ENCODE data around the gene NDUFS2.

The NDUFS2 gene

GRCh38 chr1:161172776-161173376 lies 29.3 kb upstream of the NDUFS2 start:
- DNase-seq = no peak

- DNase-seq = no peak
These were observed 28.5 kb upstream of the NDUFS2 start for GRCh38 chr1:161173711-161174110.

GRCh38 chr1:161174911-161175310 lies 27.3 kb upstream of the NDUFS2 start:
- DNase-seq = no peak

- no peak for DNase-seq
These were observed 26.3 kb upstream of the NDUFS2 start for GRCh38 chr1:161175771-161176453.

- no peak for DNase-seq
These were observed 25.6 kb upstream of the NDUFS2 start for GRCh38 chr1:161176468-161177111.

GRCh38 chr1:161177112-161177935 lies 24.8 kb upstream of the NDUFS2 start, which contains the start of gene B4GALT3:
TSS of gene B4GALT3 (minus strand) at chr1:161177507. CDS start at chr1:161176060, 1,447 bp downstream.
- DNase-seq = peak; percentile 27

- DNase-seq = no peak
These were observed 24.3 kb upstream of the NDUFS2 start for GRCh38 chr1:161177936-161178244.

- DNase-seq = no peak
These were observed 22.5 kb upstream of the NDUFS2 start for GRCh38 chr1:161179698-161180097.

- no peak for DNase-seq
These were observed 21.5 kb upstream of the NDUFS2 start for GRCh38 chr1:161180639-161181038.

GRCh38 chr1:161182214-161182613 lies 20.0 kb upstream of the NDUFS2 start:
- no peak for DNase-seq

GRCh38 chr1:161185282-161185682 lies 16.9 kb upstream of the NDUFS2 start:
- no peak for DNase-seq

- DNase-seq = no peak
These were observed 16.3 kb upstream of the NDUFS2 start for GRCh38 chr1:161185732-161186311.

- no peak for DNase-seq
These were observed 14.9 kb upstream of the NDUFS2 start for GRCh38 chr1:161187311-161187710.

- no peak for DNase-seq
These were observed 13.8 kb upstream of the NDUFS2 start for GRCh38 chr1:161188381-161188780.

GRCh38 chr1:161189036-161189435 lies 13.1 kb upstream of the NDUFS2 start:
- DNase-seq = no peak

- DNase-seq = no peak
These were observed 11.1 kb upstream of the NDUFS2 start for GRCh38 chr1:161190962-161191521.

- no peak for DNase-seq
These were observed 10.2 kb upstream of the NDUFS2 start for GRCh38 chr1:161191971-161192370.

- peak; percentile 68 for DNase-seq
These were observed 9.4 kb upstream of the NDUFS2 start for GRCh38 chr1:161192476-161193465.

GRCh38 chr1:161193561-161194235 lies 8.5 kb upstream of the NDUFS2 start:
- DNase-seq = no peak

- DNase-seq = no peak
These were observed 7.0 kb upstream of the NDUFS2 start for GRCh38 chr1:161195171-161195570.

- no peak for DNase-seq
These were observed 6.1 kb upstream of the NDUFS2 start for GRCh38 chr1:161196111-161196510.
